Upper lobe of left lung (tissue), 6 donors: ENCODE results near the gene MYLK2. TPM values are rescaled to one million over a fixed set of nuclear protein-coding genes. Genes with fewer than 3 reads are reported as not detected.
A peak's percentile ranks its signal among the peaks of the same experiment; 100 is the strongest.

Source experiments
- ATAC-seq, 2 donors: fragments of 200-7000 bp; cut with Tn5 transposase; one replicate each; pipeline ENCODE4 v1.9.1; 2022; ENCODE audit warnings: mild to moderate bottlenecking in 2 of 2, moderate library complexity in 2 of 2; ENCODE audit not compliant: low FRiP score in 2 of 2
- DNase-seq, 2 donors: peaks; one replicate each; pipeline ENCODE4 v3.0.0-alpha.2; 2019 to 2020
- H3K27ac ChIP-seq, 4 donors: fragments of 200-600 bp; sonication (generic); one replicate each; pipeline ENCODE4 v1.5.1; 2016 to 2019
- H3K27me3 ChIP-seq, 4 donors: fragments of 200-600 bp; sonication (generic); one replicate each; pipeline ENCODE4 v1.5.1; 2017 to 2019
- H3K36me3 ChIP-seq, 4 donors: fragments of 200-600 bp; sonication (generic); one replicate each; pipeline ENCODE4 v1.5.1; 2016 to 2019
- H3K4me1 ChIP-seq, 4 donors: fragments of 200-600 bp; sonication (generic); one replicate each; pipeline ENCODE4 v1.5.1; 2018 to 2019
- H3K4me3 ChIP-seq, 4 donors: fragments of 200-600 bp; sonication (generic); one replicate each; pipeline ENCODE4 v1.5.1; 2017 to 2019; ENCODE audit warnings: mild to moderate bottlenecking in 2 of 4, moderate library complexity in 1 of 4
- H3K9me3 ChIP-seq, 4 donors: fragments of 200-600 bp; sonication (generic); one replicate each; pipeline ENCODE4 v1.5.1; 2018 to 2019
- CTCF ChIP-seq, 6 experiments: fragments of 450-650 bp in 4 of 6; fragments of 200-600 bp in 2 of 6; sonication (generic) in 2 of 6; IDR thresholded peaks; one replicate each; pipeline ENCODE4 v1.5.1; 2016 to 2019; ENCODE audit warnings: antibody characterized with exemption in 6 of 6
- EP300 ChIP-seq, 4 donors: sonication (generic); formaldehyde crosslinking; IDR thresholded peaks; one replicate each; pipeline ENCODE4 v1.5.1; 2017; ENCODE audit warnings: antibody characterized with exemption in 4 of 4, control low read depth in 2 of 4
- POLR2A ChIP-seq, 4 donors: fragments of 450-650 bp; IDR thresholded peaks; one replicate each; pipeline ENCODE4 v1.5.1; 2016 to 2017; ENCODE audit warnings: antibody characterized with exemption in 4 of 4, mild to moderate bottlenecking in 2 of 4
- POLR2AphosphoS5 ChIP-seq, 2 donors: sonication (generic); formaldehyde crosslinking; IDR thresholded peaks; one replicate each; pipeline ENCODE4 v1.5.1; 2017; ENCODE audit warnings: antibody characterized with exemption in 2 of 2
- WGBS, 2 donors: methylation state at CpG; one replicate each; pipeline ENCODE4 v1.1.5; 2017 to 2018; 5-methylcytosine and 5-hydroxymethylcytosine counted together
- total RNA-seq, 6 donors: library from RNA; depleted of rRNA in 4 of 6; stranded (reverse); fragments of >200 nt in 4 of 6; gene quantifications; one replicate each; pipeline versions ENCODE4 v1.1.0 to v1.2.1, GENCODE V29; 2016 to 2021
- donor health status: DM: no; HTN: no; CAD: no; lungs with moderate emphysema.
- donor health status: DM: no; HTN: yes; CAD: no; lungs with severe emphysema.

MYLK2 gene
- total RNA-seq, 6 donors from 2014 or later, result not detected

GRCh38 chr20:31831771-31832306, 12.7 kb downstream of the MYLK2 start:
- Histone ChIP-seq H3K4me3 (no peak overlapping the region), H3K27me3 (no peaks in the 10 kb centered on the region), H3K9me3 (no peaks in the 10 kb centered on the region), H3K27ac (no peak overlapping the region), H3K36me3 (no peaks in the 10 kb centered on the region), H3K4me1 (peaks cover 9 to 23% (median 14%) of the 10 kb centered on the region in 4 donors)
- ATAC-seq (no peak), DNase-seq (peak in 1 of 2 donors; percentile 46)
- 89 to 91% methylated on average over 17 of the region's 17 CpGs for WGBS, 2 donors
- TF ChIP-seq EP300 (IDR thresholded peaks at IDR 0.05), result no peak

DNA sequence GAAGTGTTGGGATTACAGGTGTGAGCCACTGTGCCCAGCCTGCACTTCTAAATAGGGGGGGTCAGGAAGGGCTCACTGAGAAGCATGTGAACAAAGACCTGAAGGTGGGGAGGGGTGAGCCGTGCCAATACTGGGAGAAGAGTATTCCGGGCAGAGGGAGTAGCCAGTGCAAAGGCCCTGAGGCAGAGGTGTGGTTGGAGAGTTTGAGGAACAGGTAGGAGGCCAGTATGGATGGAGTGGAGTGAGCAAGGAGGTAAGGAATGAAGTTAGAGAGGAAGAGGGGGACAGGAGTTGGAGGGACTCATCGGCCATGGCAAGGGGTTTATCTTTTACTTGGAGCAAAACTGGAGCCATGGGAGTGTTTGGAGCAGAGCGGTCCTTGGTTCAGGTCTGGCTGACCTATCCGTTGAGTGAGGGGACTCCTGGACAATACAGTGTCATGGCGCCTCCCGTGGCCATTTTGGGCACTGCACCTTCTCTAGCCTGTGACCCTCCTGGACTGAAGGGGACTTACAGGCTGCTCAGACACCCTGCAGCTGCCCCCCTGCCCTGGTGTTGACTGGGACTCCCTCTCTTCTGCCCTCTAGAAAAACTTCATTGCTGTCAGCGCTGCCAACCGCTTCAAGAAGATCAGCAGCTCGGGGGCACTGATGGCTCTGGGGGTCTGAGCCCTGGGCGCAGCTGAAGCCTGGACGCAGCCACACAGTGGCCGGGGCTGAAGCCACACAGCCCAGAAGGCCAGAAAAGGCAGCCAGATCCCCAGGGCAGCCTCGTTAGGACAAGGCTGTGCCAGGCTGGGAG, 14.2 kb downstream of the MYLK2 start:
- DNase-seq, result peak in 1 of 2 donors; percentile 56
- no peaks in the 10 kb centered on the region for H3K36me3 ChIP-seq
- peak; percentile 60 to 82 (median 75) for TF ChIP-seq CTCF (IDR thresholded peaks at IDR 0.05)
- no peak for TF ChIP-seq POLR2A (IDR thresholded peaks at IDR 0.05)
- no peak for TF ChIP-seq EP300 (IDR thresholded peaks at IDR 0.05)
- TF ChIP-seq POLR2AphosphoS5 (IDR thresholded peaks at IDR 0.05), result no peak

GRCh38 chr20:31833931-31834521, 14.9 kb downstream of the MYLK2 start:
- WGBS, 2 donors, result 77 to 79% methylated on average over 6 to 15 of the region's 20 CpGs
- TF ChIP-seq POLR2A (IDR thresholded peaks at IDR 0.05) (no peak), POLR2AphosphoS5 (IDR thresholded peaks at IDR 0.05) (no peak), CTCF (IDR thresholded peaks at IDR 0.05) (no peak), EP300 (IDR thresholded peaks at IDR 0.05) (no peak)
- Histone ChIP-seq H3K27me3 (no peaks in the 10 kb centered on the region), H3K36me3 (no peaks in the 10 kb centered on the region), H3K4me1 (peaks cover 12 to 29% (median 14%) of the 10 kb centered on the region in 4 donors), H3K9me3 (no peaks in the 10 kb centered on the region), H3K4me3 (no peak overlapping the region), H3K27ac (no peak overlapping the region)
- no peak for ATAC-seq
- no peak for DNase-seq

More for the DNA sequence above, 14.2 kb downstream of the MYLK2 start:
- no peaks in the 10 kb centered on the region for H3K9me3 ChIP-seq
- WGBS, 2 donors, result 52 to 58% methylated on average over 9 to 14 of the region's 14 CpGs
- no peak overlapping the region for H3K27ac ChIP-seq
- no peak overlapping the region for H3K4me3 ChIP-seq
- peaks cover 11 to 29% (median 14%) of the 10 kb centered on the region in 4 donors for H3K4me1 ChIP-seq
- peak in 1 of 2 donors; percentile 54 for ATAC-seq
- H3K27me3 ChIP-seq, result no peaks in the 10 kb centered on the region

DNA sequence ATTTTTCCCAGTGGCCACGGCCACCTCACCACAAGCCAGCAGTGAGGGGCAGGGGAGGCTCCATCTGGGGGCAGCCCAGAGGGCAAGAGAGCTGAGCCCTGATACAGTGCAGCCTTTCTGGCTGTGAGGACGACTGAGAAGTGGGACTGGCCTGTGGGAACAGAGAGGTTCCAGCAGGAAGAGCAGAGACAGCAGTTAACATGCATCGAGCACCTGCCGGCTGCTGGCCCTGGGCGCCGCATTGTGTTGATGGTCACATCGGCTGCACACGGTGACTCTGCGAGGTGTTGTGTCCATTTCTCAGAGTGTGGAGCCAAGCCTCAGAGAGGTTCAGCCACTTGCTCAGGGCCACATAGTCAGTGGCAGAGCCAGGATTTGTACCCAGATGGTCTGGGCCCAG, 16.4 kb downstream of the MYLK2 start:
- WGBS, 2 donors, result 82% methylated on average over 9 of the region's 9 CpGs; no CpG with 5 or more reads in 1 of the 2 donors
- H3K9me3 ChIP-seq, result no peaks in the 10 kb centered on the region
- peaks cover 12 to 29% (median 14%) of the 10 kb centered on the region in 4 donors for H3K4me1 ChIP-seq
- no peak for TF ChIP-seq POLR2AphosphoS5 (IDR thresholded peaks at IDR 0.05)
- no peak for TF ChIP-seq CTCF (IDR thresholded peaks at IDR 0.05)
- TF ChIP-seq EP300 (IDR thresholded peaks at IDR 0.05), result no peak
- TF ChIP-seq POLR2A (IDR thresholded peaks at IDR 0.05), result no peak
- no peak for ATAC-seq
- no peak overlapping the region for H3K4me3 ChIP-seq
- no peaks in the 10 kb centered on the region for H3K36me3 ChIP-seq
- H3K27me3 ChIP-seq, result no peaks in the 10 kb centered on the region
- peak overlapping the region in 1 of 4 donors; percentile 12 for H3K27ac ChIP-seq
- peak in 1 of 2 donors; percentile 67 for DNase-seq
